T-helper 9 cell (primary cell): ENCODE data around the gene ST6GALNAC1.

Experiments used
- DNase-seq: peaks from one replicate; pipeline ENCODE4 v3.0.0-alpha.2; 2020

The ST6GALNAC1 gene

DNA sequence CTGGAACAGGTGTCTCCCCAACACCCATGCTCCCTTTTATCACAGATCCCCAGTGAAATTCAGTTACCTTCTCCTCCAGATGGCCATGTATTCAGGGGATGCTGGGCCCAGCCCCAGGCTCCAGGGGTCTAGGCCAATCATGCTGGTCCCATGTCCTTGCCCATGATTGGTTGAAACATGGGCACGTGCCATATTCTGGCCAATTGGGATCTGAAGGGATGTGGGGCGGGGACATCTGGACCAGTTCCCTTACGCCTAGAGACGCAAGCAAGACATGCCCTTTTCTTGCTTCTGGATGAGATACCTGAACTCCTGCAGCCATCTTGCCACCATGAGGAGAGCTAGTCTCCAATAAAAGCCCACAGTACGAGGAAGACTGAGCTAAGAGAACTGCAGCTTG is 31.0 kb upstream of the ST6GALNAC1 start:
- DNase-seq = no peak

DNA sequence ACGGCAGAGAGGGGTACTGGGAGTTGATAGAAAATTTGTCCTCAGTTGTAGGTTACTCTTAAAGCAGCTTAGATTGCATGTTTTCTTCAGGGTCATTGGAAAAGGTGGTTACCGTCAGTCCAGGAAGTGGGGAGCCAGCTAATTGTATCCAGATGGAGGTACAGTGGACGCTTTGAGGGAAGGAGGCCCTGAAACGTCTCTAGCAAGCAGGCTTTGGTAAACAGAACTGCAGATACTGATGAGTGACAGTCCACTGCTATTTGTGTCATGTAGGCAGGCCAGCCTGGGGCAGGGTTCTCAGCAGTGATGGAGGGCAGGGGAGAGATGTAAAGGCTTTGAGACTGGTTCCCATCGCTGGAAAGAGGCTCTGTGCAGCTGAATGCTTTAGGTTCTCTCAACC is 30.2 kb upstream of the ST6GALNAC1 start:
- no peak for DNase-seq

DNA sequence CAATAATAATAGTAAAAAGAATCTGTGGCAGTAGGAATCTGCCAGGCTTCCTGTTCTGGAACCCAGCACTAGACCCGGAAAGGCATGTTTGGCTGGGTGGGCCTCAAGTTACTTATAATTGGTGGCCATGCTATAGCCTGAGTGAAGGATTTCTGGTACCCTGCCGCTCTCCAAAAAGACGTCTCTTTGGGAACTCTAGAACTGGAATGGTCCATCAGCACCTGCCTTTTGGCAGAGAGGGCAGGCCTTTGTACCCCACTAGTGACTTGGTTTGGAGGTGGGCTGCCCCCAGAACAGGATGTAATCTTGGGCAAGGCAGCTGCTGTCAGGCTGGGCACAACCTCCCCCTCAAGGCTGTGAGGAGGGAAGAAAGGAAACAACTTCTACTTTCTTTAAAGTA is 29.3 kb upstream of the ST6GALNAC1 start:
- DNase-seq = no peak

DNA sequence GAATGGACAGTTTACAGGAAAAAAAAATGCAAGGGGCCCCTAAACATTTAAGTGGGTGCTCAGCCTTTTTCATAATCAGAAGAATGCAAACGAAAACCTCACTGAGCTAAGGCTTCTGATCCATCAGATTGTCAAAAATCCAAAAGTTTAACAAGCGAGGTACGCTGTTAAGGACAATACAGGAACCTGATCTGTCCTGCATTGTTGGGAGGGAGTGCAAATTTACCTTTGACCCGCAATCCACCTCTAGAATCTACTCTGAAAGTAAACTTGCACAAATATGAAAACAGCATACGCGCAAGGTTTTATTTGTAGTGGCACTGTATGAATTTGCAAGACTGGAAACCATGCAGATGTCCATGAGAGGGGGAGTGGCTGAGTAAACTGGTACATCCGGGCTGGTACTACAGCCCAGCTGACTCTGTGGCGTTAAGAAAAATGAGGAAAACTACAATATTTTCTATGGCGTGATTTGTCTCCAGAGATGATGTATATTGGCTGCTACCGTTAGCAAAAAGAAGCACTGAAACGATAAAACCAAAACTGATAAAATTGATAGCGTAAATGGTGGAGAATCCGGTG is 28.8 kb upstream of the ST6GALNAC1 start:
- DNase-seq = no peak

DNA sequence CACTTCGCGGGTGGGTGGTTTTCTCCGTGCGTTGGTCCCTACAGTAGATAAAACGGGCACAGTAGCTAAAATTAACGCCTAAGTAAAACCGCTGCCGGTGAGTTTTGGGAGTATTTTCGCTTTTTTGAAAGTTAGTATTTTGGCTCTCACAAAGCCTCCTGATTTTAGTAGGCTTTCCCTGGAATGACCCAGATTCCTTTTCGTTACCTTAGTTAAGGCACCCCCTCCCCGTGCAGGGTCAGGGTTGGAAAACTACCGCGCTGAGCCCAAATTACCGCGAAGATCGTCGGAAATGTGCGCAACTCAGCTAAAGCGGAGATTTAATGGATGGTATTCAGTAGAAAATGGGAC is 28.3 kb upstream of the ST6GALNAC1 start:
- DNase-seq = no peak

DNA sequence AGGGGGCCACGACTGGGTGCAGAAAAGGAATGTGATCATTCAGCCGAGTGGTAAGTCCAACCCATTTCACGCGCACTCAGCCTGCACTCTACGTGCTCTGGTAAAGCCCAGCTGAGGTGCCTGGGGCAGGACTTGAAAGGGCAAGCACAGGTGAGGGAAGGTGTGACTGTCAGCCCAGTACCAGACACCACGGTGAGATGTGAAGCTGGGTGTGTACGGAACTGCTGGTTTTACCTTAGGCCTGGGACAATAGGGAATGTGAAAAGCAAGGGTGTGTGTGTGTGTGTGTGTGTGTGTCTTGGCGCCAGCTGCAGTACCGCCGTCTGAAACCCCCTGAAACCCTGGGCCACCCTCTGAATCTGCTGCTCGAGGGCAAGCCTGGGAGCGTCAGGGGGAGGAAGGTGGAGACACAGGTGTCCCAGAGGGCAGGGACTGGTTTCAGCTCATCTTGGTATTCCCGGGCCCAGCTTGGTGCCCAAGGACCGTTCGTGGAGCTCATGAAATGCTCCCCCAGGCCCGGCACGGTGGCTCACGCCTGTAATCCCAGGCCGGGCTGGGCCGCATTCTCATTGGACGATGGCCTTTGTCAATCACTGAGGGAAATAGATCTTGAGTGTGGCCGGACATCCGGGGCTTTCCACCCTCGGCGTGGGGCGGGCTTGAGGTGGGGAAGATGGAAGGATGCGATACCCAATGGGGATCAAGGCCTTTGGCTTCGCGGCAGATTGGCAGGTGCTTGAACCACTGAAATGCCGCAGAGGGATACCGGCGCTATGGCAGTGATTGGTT is 27.8 kb upstream of the ST6GALNAC1 start:
- DNase-seq = peak; percentile 98

DNA sequence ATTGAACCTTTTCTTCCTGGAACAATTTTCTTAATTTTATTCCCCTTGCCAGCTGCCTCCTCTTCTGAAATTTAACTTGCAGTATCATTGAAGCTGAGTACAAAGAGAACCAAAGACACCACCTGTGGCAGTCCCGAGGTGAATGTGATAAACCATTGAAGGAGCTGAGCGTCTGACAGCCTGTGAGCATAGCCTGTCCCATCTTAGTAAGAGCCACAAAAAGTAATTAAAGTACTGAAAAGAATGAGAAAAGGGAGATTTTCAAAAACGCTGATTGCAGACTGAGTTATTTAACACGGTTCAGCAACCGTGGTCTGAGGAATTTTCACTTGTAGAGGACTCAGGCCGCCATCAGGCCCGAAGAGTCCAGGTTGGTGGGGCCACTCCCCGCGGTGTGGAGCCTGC is 27.2 kb upstream of the ST6GALNAC1 start:
- DNase-seq = no peak

DNA sequence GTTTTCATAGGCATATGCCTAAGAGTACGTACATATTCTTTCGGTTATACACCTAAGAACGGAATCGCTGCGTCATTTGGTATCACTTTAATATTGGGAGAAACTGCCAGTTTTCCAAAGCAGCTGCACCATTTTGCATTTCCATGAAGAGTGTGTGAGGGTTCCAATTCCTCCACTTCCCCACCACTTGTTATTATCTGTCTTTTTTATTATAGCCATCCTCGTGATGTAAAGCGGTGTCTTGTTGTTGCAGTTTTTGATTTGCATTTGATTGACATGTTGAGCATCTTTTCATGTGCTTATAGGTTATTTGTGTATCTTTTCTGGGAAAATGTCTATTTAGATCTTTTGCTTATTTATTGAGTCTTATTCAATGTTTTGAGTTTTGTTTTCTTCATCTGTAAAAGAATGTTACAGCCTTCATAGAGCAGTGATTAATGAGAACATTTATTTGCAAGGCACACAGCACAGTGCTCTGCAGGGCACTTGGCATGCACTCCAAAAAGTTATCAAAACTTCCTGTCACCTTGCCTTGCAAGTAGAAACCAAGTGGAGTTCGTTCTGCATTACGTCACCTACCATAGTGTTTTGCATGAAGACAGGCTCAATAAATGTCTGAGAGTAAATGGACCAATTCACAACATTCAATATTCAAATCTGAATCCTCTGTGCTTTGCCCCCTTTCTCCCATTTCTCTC is 26.6 kb upstream of the ST6GALNAC1 start:
- DNase-seq = no peak

DNA sequence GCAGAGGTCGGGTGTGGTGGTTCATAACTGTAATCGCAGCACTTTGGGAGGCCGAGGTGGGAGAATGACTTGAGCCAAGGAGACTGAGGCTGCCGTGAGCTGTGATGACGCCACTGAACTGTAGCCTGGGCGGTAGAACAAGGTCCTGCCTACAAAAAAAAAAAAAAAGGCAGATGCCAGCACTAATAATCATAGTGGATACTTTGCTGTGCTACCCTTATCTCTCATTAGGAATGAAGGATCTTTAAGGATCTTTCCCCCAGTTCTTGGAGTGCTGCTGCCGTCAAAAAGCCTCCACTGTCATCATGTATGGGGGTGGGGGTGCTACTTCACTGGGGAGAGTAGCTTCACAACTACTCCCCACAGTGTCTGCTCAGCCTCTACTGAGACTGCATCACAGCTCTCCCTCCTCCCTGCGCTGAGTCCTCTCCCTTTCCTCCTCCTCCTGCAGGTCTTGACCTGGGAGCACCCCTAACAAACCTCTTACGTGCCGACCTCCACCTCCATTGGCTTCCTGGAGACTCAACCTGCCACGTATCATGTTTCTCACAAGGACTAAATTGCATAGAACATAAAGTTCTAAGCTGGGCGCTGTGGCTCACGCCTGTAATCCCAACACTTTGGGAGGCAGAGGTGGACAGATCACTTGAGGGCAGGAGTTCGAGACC is 24.4 kb upstream of the ST6GALNAC1 start:
- DNase-seq = no peak

DNA sequence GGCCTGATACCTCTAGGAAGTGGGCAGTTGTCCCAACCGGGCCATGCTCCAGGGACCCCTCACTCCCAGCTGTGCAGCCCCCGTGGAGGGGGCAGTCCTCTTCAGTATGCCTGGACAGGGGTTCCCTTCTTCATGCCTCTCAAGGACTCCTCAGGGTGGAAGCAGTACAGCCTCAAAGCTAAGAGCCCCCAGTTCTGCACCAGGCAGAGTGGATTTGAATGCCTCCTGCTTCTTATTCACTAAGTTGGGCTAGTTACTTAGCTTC is 23.9 kb upstream of the ST6GALNAC1 start:
- DNase-seq = no peak

DNA sequence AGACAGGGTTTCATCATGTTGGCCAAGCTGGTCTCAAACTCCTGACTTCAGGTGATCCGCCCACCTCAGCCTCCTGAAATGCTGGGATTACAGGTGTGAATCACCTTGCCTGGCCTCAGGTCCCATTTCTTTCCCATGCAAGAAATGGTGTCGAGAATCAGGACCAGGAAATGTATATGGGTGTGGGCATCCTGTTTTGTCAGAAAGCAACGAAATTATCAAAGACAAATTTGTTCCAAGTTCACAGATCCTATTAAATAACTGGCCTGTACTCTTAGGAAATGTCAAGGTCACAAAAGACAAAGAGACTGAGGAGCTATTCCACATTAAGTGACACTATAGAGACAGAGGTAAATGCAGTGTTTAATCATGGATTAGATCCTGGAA is 17.1 kb upstream of the ST6GALNAC1 start:
- no peak for DNase-seq

DNA sequence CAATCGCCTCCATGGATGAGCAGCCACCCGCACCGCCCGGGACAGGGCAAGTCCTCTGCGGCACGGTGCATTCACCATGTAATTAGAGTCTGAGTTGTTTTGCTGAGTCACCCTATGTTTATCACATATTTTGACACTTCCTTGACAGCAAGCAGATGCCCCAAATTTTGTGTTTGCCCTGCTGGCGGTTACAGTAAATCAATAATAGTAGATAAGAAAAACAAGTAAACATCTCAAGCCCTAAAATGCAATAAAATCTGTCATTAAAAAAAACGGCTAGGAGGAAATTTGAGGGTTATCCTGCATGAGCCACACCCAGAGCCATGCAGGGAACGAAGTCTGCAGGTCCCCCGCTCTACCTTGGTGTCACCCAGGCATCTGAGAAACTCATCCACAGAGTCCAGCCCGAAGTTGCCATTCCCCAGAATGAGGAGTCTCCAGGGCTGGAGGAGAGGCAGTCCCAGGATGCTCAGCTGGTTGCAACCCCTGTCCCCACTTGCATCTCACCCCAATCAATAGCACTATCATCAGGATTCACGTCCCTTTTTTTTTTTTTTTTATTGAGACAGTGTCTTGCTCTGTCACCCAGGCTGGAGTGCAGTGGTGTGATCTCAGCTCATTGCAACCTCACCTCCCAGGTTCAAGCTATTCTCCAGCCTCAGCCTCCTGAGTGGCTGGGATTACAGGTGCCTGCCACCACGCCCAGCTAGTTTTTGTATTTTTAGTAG is 16.5 kb upstream of the ST6GALNAC1 start:
- no peak for DNase-seq

DNA sequence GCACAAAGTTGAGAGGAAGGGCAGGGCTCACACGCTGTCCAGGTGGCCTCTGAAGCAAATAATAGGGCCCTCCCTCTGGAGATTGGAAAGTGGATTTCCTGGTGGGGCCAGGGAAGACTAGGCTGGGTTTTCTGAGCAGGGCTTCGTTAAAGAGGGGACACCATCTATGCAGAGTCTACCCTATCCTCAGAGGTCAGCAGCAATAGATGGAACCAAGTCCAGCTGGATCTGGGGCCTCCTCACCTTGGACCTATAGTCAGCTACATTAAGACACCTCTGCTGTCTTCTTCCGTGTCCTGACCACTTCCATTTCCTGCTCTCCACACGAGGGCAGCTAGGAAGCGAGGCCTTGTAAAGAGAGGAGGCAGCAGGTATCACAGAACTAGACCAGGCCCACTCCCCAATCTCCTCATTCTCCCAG is 14.7 kb upstream of the ST6GALNAC1 start:
- DNase-seq = no peak

DNA sequence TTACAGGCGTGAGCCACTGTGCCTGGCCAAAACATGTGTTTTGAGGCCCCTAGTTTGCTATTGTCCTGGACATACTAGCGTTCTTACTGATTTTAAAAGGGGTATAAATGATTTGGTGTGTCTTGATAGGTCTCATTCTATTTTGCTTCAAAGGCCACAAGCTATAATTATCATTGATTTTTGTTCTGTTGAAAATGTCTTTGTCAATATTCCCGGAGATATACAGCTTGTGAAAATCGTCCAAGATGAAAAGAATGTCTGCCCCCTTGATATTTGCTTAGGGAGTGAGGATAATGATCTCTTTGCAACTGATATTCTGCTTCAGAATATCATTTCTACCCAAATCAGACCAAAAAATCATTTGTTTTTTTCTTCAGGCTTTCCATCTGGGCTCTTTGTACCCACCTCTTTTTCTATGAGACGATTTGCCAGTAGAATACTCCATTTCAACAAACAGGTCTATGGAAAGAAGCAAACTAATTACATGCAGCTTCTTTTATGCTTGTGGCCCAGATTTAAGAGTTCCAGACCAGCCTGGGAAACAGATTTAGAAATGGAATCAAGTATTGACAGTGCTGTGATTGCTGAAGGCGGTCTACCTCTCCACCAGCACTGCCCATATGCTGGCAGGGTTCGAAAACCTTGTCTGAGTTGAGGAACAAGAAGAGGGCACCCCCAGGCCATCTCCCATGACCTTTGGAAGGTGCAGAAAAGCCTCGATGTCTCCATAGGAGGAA is 14.1 kb upstream of the ST6GALNAC1 start:
- DNase-seq = no peak

DNA sequence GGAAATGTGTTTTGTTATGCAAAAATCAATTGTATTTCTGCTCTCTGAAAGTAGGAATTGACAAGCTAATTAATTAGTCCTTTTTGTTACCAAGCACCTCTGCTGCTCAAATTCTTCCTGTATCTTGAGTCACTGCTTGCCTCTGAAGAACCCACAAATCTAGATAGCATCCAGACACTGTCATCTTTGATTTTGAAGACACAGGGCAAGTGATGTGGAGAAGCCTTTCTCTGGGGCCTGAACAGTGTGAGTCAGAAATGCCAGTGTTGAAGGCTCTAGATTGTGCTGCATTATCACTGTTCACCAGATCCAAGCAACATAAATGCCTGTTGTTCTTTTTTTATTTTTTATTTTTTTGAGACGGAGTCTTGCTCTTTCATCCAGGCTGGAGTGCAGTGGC is 10.9 kb upstream of the ST6GALNAC1 start:
- DNase-seq = no peak

DNA sequence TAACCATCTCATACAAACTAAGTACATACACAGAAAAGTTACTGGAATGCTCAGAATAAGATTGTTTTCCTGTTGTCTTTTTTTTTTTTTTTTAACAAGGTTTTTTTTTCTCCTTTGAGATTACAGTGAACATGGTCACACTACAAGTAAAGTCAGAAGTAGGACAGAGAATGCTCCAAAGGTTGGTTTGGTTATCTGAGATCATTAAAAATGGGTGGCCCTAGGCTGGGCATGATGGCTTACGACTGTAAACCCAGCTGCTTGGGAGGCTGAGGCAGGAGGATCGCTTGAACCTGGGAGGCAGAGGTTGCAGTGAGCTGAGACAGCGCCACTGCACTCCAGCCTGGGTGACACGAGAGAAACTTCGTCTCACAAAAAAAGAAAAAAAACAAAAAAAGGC is 6.9 kb upstream of the ST6GALNAC1 start:
- no peak for DNase-seq

DNA sequence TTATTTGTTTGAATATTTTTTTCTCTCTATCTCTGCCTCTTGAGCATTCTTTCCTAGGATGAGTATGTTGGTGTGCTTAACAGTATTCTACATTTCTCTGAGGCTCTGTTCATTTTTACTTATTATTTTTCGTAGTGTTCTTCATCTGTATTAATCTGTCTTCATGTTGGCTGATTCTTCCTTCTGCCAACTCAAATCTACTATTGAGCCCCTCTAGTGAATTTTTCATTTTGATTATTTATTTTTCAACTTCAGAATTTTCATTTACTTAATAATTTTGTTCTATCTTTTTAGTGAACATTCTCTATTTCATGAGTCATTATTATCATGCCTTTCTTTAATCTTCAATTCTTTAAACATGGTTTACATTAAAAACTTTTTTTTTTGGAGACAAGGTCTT is 3.2 kb upstream of the ST6GALNAC1 start:
- DNase-seq = no peak

DNA sequence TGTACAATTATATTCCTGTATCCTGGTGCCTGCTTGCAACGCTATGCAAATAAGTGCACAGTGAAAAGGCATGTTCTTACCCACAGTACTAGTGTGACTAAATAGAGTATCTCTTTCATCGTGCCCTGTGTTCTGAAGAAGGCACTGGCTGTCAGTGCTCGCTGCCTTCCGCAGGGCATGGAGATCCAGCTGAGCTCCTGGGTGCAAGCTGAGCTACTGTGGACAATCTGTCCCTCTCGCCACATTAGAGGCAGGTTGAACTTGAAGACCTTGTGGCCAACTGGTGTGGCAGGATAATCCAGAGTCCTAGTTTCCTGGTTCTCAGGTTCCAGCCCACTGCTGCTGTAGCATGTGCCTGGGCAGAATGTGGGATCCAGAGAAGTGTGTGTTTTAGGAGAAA is 1.9 kb upstream of the ST6GALNAC1 start:
- no peak for DNase-seq

DNA sequence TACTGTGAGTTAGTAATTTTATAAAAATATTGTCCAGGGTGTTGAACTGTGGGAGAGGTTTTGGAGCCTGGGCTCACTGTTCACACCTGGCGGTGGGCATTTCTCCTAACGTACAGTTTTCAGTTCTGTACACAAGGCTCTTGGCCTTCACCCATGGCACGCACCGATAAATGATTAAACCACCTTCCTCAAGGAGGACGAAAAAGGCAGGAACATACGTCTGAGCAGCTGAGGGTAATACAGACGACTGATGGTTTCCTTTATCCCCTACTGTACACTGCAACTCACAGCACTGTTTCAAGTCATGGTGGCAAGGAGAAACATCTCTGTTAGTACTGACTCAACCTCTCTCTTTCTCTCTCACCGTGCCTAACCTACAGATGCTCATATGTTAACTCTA is 1.4 kb upstream of the ST6GALNAC1 start:
- DNase-seq = no peak

DNA sequence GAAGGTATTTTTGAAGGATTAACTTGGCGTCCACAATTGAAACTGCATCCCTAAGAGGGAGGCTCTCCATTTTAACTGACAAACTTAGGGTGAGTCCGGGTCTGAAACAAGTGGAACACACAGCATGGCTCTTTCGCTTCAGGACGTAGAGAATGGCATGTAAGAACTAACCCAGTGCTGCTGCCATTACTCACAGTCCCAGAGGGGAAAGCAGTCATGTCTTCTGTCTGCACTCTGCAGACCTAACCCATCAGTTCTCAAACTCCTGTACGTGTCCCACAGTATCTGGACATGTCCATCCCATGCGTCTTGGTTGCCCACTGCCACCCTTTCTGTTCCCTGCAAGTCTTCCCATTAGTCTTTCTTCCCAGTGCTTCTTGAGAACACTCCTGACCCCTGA is 563 bp downstream of the ST6GALNAC1 start:
- DNase-seq = no peak

DNA sequence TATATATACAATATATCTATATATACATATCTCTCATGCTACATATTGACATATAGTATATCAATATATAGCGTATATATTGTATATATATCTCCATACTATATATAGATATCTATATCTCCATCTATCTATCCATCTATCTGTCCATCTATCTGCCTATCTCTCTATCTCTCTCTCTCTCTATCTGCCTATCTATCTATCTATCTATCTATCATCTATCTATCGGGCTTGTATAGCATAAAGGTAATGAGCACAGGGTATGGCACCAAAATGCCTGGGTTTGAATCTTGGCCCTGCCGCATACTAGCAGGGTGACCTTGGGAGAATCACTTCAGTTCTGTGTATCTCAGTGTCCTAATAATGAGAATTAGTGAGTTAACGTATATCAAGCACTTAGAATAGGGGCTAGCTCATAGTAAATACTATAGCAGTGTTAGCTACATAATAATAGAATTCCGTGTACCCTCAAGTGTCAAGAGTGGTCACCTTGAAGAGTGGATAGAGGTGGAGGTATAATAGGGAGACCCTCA is 1.5 kb downstream of the ST6GALNAC1 start:
- no peak for DNase-seq

DNA sequence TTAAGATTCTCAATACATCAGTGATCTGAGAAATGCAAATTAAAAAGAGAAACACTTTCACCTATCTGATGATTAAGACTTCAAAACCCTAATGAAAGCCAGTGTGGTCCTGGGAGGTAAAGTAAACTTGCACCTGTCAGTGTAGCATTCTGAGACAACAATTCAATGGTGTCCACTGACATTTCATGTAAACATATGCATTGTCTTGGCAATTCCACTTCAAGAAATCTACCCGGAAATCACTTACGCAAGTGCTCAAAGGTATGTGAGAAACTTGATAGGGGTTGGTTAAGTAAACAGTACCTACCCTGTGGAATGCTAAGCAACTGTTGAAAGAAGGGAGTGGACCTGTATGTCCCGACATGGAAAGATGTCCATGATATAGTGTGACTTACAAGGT is 2.1 kb downstream of the ST6GALNAC1 start:
- DNase-seq = no peak
